Measurements from ENCODE around the gene PRKAR1B.

GRCh38 chr7:631964-632830 is 94.9 kb downstream of the PRKAR1B start:
- no peak for TF ChIP-seq CTCF (conservative IDR thresholded peaks at IDR 0.05; ENCODE audit: low read length)
- TF ChIP-seq EZH2phosphoT487 (IDR thresholded peaks at IDR 0.05; ENCODE audit: borderline replicate concordance): no peak

All from Loucy (cell line).